Loucy (cell line): ENCODE results near the gene WBP11.

Experiments used
- EZH2phosphoT487 ChIP-seq: fragments of 200-600 bp; IDR thresholded peaks from 2 replicates; pipeline ENCODE4 v1.6.1; 2018; ENCODE audit warnings: antibody characterized with exemption, mild to moderate bottlenecking, moderate library complexity, borderline replicate concordance
- TF ChIP-seq, protein P1 (sequence below): fragments of 200-600 bp; sonication (generic); conservative IDR thresholded peaks from 2 replicates; pipeline ENCODE4 v1.5.1; 2014; ENCODE audit warnings: mild to moderate bottlenecking, antibody characterized with exemption, low read length

DNA sequence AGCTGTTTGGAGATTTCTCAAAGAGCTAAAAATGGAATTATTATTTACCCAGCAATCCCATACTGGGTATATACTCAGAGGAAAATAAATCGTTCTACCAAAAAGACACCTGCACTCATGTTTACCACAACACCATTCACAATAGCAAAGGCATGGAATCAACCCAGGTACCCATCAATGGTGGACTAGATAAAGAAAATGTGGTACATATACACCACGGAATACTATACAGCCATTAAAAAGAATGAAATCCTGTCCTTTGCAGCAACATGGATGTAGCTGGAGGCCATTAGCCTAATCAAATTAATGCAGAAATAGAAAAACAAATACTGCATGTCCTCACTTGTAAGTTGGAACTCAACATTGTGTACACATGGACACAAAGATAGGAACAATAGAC lies 37.9 kb downstream of the WBP11 start:
- TF ChIP-seq, protein P1, sequence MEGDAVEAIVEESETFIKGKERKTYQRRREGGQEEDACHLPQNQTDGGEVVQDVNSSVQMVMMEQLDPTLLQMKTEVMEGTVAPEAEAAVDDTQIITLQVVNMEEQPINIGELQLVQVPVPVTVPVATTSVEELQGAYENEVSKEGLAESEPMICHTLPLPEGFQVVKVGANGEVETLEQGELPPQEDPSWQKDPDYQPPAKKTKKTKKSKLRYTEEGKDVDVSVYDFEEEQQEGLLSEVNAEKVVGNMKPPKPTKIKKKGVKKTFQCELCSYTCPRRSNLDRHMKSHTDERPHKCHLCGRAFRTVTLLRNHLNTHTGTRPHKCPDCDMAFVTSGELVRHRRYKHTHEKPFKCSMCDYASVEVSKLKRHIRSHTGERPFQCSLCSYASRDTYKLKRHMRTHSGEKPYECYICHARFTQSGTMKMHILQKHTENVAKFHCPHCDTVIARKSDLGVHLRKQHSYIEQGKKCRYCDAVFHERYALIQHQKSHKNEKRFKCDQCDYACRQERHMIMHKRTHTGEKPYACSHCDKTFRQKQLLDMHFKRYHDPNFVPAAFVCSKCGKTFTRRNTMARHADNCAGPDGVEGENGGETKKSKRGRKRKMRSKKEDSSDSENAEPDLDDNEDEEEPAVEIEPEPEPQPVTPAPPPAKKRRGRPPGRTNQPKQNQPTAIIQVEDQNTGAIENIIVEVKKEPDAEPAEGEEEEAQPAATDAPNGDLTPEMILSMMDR = no peak
- no peak for TF ChIP-seq EZH2phosphoT487
